C4-2B (cell line): ENCODE data around the gene HSPA9.

ENCODE experiments used
- ZFX ChIP-seq: fragments of 450-650 bp; IDR thresholded peaks from 2 replicates; pipeline ENCODE4 v1.6.1; 2017
- TF ChIP-seq, protein P1 (sequence below): fragments of 450-650 bp; conservative IDR thresholded peaks from 2 replicates; pipeline ENCODE4 v1.5.1; 2017; ENCODE audit warnings: mild to moderate bottlenecking

- TF ChIP-seq, protein P1, sequence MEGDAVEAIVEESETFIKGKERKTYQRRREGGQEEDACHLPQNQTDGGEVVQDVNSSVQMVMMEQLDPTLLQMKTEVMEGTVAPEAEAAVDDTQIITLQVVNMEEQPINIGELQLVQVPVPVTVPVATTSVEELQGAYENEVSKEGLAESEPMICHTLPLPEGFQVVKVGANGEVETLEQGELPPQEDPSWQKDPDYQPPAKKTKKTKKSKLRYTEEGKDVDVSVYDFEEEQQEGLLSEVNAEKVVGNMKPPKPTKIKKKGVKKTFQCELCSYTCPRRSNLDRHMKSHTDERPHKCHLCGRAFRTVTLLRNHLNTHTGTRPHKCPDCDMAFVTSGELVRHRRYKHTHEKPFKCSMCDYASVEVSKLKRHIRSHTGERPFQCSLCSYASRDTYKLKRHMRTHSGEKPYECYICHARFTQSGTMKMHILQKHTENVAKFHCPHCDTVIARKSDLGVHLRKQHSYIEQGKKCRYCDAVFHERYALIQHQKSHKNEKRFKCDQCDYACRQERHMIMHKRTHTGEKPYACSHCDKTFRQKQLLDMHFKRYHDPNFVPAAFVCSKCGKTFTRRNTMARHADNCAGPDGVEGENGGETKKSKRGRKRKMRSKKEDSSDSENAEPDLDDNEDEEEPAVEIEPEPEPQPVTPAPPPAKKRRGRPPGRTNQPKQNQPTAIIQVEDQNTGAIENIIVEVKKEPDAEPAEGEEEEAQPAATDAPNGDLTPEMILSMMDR, result no peak
- TF ChIP-seq ZFX, result no peak
Measured at GRCh38 chr5:138610918-138611677, 35.9 kb upstream of the HSPA9 start.
